A549 (cell line): ENCODE measurements around the gene ARHGAP26.

Experiments used
- BHLHE40 ChIP-seq: IDR thresholded peaks from 2 replicates; pipeline ENCODE4 v1.6.1; 2012; ENCODE audit warnings: low read depth, low read length, inconsistent platforms
- JUN ChIP-seq, 2 experiments: fragments of >200 bp; sonication (Bioruptor Twin); formaldehyde crosslinking; IDR thresholded peaks; 2 replicates in 1 of 2; 3 replicates in 1 of 2; pipeline ENCODE4 v1.6.1; 2016 to 2017
- JUNB ChIP-seq: fragments of >200 bp; sonication (Bioruptor Twin); formaldehyde crosslinking; IDR thresholded peaks from 2 replicates; pipeline ENCODE4 v1.6.1; 2016
- MAZ ChIP-seq: fragments of 150-350 bp; IDR thresholded peaks from 2 replicates; pipeline ENCODE4 v1.6.1; 2014; ENCODE audit warnings: antibody characterized with exemption, low read depth, low read length, borderline replicate concordance
- POLR2A ChIP-seq: IDR thresholded peaks from 2 replicates; pipeline ENCODE4 v1.6.1; 2012; ENCODE audit warnings: mild to moderate bottlenecking, low read length
- RAD21 ChIP-seq, 2 experiments: fragments of >200 bp in 1 of 2; sonication (Bioruptor Twin) in 1 of 2; formaldehyde crosslinking in 1 of 2; IDR thresholded peaks in 1 of 2; conservative IDR thresholded peaks in 1 of 2; 2 replicates in 1 of 2; 3 replicates in 1 of 2; pipeline ENCODE4 v1.6.1; 2012 to 2018; ENCODE audit warnings: inconsistent platforms in 1 of 2
- TF ChIP-seq, protein P1 (sequence below): fragments of >200 bp; sonication (Bioruptor Twin); formaldehyde crosslinking; IDR thresholded peaks from 3 replicates; pipeline ENCODE4 v1.5.1; 2016
- TF ChIP-seq, protein P2 (sequence below): IDR thresholded peaks from 2 replicates; pipeline ENCODE4 v1.6.1; 2012

DNA sequence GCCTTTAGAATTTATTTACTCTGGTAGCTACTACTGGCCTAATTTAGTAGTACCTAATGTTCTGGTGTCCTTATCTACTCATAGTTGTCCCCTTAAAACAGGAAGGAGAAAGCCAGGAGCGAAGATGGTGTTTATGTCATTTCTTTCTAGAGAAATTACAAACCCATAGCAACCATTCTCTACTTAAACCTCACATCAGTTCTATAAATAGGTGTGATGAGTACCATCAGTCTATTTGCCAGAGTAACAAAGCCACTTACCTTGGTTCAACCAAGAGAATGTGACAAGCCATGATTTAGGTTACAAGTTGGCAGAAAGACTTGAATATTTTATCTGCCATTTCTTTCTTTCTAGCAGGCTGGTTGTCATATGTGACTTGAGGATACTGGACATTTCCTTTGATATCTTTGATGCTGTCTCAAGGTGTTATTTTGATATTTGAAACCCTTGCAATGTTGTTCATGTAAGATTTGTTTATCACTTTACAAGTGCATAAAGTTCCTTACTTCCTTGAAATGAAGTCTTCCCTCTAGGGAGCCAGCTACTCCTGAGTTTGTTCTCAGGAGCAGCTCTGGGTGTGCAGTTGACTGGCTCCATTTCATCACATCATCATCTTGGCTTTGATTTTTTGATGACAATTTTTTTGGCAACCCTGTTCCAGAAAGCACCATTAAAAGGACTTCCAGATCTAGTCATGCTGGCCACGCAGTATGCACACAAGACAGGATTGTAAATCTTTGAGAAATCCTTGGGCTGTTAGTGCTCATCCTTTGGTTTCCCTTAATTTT is 286.8 kb downstream of the ARHGAP26 start:
- TF ChIP-seq RAD21 (conservative IDR thresholded peaks at IDR 0.05 in 1 of 2, IDR thresholded peaks at IDR 0.05 in 1 of 2) (no peak), BHLHE40 (no peak), JUNB (no peak), POLR2A (no peak), JUN (IDR thresholded peaks at IDR 0.05) (no peak), MAZ (no peak)
- TF ChIP-seq, protein P1, sequence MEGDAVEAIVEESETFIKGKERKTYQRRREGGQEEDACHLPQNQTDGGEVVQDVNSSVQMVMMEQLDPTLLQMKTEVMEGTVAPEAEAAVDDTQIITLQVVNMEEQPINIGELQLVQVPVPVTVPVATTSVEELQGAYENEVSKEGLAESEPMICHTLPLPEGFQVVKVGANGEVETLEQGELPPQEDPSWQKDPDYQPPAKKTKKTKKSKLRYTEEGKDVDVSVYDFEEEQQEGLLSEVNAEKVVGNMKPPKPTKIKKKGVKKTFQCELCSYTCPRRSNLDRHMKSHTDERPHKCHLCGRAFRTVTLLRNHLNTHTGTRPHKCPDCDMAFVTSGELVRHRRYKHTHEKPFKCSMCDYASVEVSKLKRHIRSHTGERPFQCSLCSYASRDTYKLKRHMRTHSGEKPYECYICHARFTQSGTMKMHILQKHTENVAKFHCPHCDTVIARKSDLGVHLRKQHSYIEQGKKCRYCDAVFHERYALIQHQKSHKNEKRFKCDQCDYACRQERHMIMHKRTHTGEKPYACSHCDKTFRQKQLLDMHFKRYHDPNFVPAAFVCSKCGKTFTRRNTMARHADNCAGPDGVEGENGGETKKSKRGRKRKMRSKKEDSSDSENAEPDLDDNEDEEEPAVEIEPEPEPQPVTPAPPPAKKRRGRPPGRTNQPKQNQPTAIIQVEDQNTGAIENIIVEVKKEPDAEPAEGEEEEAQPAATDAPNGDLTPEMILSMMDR: no peak
- TF ChIP-seq, protein P2, sequence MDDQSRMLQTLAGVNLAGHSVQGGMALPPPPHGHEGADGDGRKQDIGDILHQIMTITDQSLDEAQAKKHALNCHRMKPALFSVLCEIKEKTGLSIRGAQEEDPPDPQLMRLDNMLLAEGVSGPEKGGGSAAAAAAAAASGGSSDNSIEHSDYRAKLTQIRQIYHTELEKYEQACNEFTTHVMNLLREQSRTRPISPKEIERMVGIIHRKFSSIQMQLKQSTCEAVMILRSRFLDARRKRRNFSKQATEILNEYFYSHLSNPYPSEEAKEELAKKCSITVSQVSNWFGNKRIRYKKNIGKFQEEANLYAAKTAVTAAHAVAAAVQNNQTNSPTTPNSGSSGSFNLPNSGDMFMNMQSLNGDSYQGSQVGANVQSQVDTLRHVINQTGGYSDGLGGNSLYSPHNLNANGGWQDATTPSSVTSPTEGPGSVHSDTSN: no peak
